HepG2 (cell line): Measurements from ENCODE around the gene VWA3A. TPM values are rescaled to one million over a fixed set of nuclear protein-coding genes. Genes with fewer than 3 reads are reported as not detected.

Source experiments
- KDM3A ChIP-seq: IDR thresholded peaks from 2 replicates; pipeline ENCODE4 v1.6.1; 2018; ENCODE audit warnings: low read depth, missing compliant biosample characterization
- MBNL3 ChIP-seq: fragments of 250-450 bp; sonication (Bioruptor Pico); conservative IDR thresholded peaks from 2 replicates; pipeline ENCODE4 v1.8.0; 2022; ENCODE audit warnings: mild to moderate bottlenecking, inconsistent platforms
- MIER3 ChIP-seq: IDR thresholded peaks from 2 replicates; pipeline ENCODE4 v1.6.1; 2016; ENCODE audit warnings: missing compliant biosample characterization, borderline replicate concordance
- MIXL1 ChIP-seq: IDR thresholded peaks from 2 replicates; pipeline ENCODE4 v1.6.1; 2016
- NFATC3 ChIP-seq: sonication (generic); formaldehyde crosslinking; IDR thresholded peaks from 2 replicates; pipeline ENCODE4 v1.5.1; 2020; ENCODE audit warnings: mild to moderate bottlenecking, missing genetic modification reagents
- NFKBIZ ChIP-seq: IDR thresholded peaks from 2 replicates; pipeline ENCODE4 v1.6.1; 2018; ENCODE audit warnings: missing genetic modification reagents, missing compliant biosample characterization
- NR1H2 ChIP-seq: sonication (generic); formaldehyde crosslinking; IDR thresholded peaks from 2 replicates; pipeline ENCODE4 v1.8.1; 2022; ENCODE audit warnings: low read depth, missing genetic modification reagents, borderline replicate concordance
- NR2C2 ChIP-seq: sonication (generic); formaldehyde crosslinking; IDR thresholded peaks from 2 replicates; pipeline ENCODE4 v1.4.0; 2020; ENCODE audit warnings: missing genetic modification reagents, mild to moderate bottlenecking, moderate library complexity, borderline replicate concordance
- SIX1 ChIP-seq: sonication (generic); formaldehyde crosslinking; IDR thresholded peaks from 2 replicates; pipeline ENCODE4 v1.4.0; 2020; ENCODE audit warnings: missing genetic modification reagents, borderline replicate concordance
- ZNF256 ChIP-seq: sonication (generic); formaldehyde crosslinking; conservative IDR thresholded peaks from 2 replicates; pipeline ENCODE4 v1.4.0; 2020; ENCODE audit warnings: missing genetic modification reagents
- ZNF430 ChIP-seq: sonication (generic); formaldehyde crosslinking; IDR thresholded peaks from 2 replicates; pipeline ENCODE4 v1.9.0; 2021; ENCODE audit warnings: mild to moderate bottlenecking, missing genetic modification reagents
- ZNF615 ChIP-seq: sonication (generic); formaldehyde crosslinking; IDR thresholded peaks from 2 replicates; pipeline ENCODE4 v1.5.0; 2020; ENCODE audit warnings: mild to moderate bottlenecking, missing genetic modification reagents, borderline replicate concordance
- polyA plus RNA-seq, 8 experiments: library from polyadenylated mRNA; depleted of rRNA in 3 of 8; stranded (reverse) in 7 of 8; unstranded in 1 of 8; fragments of >200 nt; fragmentation: Illumina TruSeq in 4 of 8; extraction: Trizol in 4 of 8; gene quantifications; 2 replicates each; pipeline versions ENCODE4 v1.2.1 to v1.2.3, GENCODE V29; 2011 to 2016; ENCODE audit warnings: low read depth in 4 of 8, missing spikeins in 1 of 8, mixed read lengths in 1 of 8; ENCODE audit not compliant: insufficient read depth in 1 of 8
- total RNA-seq, 5 experiments: library from RNA; depleted of rRNA; stranded (reverse); fragments of >200 nt; fragmentation: Illumina TruSeq; extraction: Trizol; gene quantifications; 2 replicates each; pipeline ENCODE4 v1.2.3, GENCODE V29; 2016; ENCODE audit warnings: low read depth in 1 of 5
- TF ChIP-seq, protein P1 (sequence below): sonication (generic); formaldehyde crosslinking; conservative IDR thresholded peaks from 2 replicates; pipeline ENCODE4 v1.8.0; 2022; ENCODE audit warnings: mild to moderate bottlenecking, moderate library complexity, missing genetic modification reagents
- TF ChIP-seq, protein P2 (sequence below): sonication (generic); formaldehyde crosslinking; IDR thresholded peaks from 2 replicates; pipeline ENCODE4 v1.4.0; 2020; ENCODE audit warnings: missing genetic modification reagents, borderline replicate concordance
- TF ChIP-seq, protein P3 (sequence below): sonication (generic); formaldehyde crosslinking; IDR thresholded peaks from 2 replicates; pipeline ENCODE4 v1.4.0; 2020; ENCODE audit warnings: missing genetic modification reagents
- TF ChIP-seq, protein P4 (sequence below): sonication (generic); formaldehyde crosslinking; IDR thresholded peaks from 2 replicates; pipeline ENCODE4 v1.5.0; 2020; ENCODE audit warnings: mild to moderate bottlenecking, missing genetic modification reagents

Gene VWA3A
- total and polyA plus RNA-seq, 2 of the 13 experiments (the other 11 are each of a cell fraction or from before 2014, with no cell fraction given), result 0.03 to 0.07 TPM

DNA sequence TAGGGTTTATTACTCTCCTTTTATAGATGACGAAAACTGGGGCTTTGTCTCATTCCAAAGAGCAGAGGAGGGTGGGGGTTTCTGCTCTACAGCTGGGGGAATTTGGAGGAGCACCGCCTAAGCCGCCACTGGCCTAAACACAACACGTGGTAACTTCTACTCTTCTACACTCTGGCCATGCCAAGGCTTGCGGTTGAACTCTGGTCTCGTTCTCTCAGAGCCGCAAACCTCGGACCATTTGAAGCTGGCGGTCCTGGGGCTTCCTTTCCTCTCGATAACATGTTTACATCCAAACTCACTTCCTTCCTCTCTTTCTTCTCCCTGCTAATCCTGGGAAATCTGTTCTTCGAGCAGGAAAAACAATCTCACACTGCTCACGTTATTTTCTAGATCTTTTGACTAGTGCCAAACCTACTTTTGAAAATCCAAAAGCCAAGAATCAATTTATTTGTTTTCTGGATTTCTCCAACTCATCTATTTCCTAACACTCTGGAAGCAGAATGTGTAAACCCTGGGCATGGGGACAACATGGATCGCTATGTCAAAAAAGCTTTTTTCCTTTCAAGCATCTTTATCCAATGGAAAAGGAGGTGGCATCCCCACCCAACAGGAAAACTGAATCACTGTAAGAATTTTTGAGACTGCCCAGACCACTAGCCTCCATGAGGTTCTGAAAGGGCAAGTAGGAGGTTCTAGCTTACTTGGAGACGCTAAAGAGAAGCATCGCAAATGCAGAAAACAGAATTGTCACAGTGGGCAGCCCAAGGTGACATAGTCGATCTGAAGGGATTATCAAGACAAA lies 100.1 kb downstream of the VWA3A start (continued):
- peak; percentile 86 for TF ChIP-seq MIXL1 (CRISPR knock-in tag)
- TF ChIP-seq ZNF430 (CRISPR knock-in tag), result peak; percentile 98
- TF ChIP-seq, protein P1, sequence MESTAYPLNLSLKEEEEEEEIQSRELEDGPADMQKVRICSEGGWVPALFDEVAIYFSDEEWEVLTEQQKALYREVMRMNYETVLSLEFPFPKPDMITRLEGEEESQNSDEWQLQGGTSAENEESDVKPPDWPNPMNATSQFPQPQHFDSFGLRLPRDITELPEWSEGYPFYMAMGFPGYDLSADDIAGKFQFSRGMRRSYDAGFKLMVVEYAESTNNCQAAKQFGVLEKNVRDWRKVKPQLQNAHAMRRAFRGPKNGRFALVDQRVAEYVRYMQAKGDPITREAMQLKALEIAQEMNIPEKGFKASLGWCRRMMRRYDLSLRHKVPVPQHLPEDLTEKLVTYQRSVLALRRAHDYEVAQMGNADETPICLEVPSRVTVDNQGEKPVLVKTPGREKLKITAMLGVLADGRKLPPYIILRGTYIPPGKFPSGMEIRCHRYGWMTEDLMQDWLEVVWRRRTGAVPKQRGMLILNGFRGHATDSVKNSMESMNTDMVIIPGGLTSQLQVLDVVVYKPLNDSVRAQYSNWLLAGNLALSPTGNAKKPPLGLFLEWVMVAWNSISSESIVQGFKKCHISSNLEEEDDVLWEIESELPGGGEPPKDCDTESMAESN (CRISPR knock-in tag), result peak; percentile 44; the same call in 1 of the 2 replicates
- TF ChIP-seq, protein P2, sequence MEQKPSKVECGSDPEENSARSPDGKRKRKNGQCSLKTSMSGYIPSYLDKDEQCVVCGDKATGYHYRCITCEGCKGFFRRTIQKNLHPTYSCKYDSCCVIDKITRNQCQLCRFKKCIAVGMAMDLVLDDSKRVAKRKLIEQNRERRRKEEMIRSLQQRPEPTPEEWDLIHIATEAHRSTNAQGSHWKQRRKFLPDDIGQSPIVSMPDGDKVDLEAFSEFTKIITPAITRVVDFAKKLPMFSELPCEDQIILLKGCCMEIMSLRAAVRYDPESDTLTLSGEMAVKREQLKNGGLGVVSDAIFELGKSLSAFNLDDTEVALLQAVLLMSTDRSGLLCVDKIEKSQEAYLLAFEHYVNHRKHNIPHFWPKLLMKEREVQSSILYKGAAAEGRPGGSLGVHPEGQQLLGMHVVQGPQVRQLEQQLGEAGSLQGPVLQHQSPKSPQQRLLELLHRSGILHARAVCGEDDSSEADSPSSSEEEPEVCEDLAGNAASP (CRISPR knock-in tag), result peak; percentile 85
- no peak for TF ChIP-seq NR1H2 (CRISPR knock-in tag)
- TF ChIP-seq, protein P3, sequence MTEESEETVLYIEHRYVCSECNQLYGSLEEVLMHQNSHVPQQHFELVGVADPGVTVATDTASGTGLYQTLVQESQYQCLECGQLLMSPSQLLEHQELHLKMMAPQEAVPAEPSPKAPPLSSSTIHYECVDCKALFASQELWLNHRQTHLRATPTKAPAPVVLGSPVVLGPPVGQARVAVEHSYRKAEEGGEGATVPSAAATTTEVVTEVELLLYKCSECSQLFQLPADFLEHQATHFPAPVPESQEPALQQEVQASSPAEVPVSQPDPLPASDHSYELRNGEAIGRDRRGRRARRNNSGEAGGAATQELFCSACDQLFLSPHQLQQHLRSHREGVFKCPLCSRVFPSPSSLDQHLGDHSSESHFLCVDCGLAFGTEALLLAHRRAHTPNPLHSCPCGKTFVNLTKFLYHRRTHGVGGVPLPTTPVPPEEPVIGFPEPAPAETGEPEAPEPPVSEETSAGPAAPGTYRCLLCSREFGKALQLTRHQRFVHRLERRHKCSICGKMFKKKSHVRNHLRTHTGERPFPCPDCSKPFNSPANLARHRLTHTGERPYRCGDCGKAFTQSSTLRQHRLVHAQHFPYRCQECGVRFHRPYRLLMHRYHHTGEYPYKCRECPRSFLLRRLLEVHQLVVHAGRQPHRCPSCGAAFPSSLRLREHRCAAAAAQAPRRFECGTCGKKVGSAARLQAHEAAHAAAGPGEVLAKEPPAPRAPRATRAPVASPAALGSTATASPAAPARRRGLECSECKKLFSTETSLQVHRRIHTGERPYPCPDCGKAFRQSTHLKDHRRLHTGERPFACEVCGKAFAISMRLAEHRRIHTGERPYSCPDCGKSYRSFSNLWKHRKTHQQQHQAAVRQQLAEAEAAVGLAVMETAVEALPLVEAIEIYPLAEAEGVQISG (CRISPR knock-in tag), result peak; percentile 90
- TF ChIP-seq KDM3A, result no peak; the same call in 1 of the 2 replicates
- TF ChIP-seq NFATC3 (CRISPR knock-in tag), result 0 out of 2 replicates have a peak, but pooled peaks have one; percentile 13
- TF ChIP-seq SIX1 (CRISPR knock-in tag), result peak; percentile 55; the same call in 1 of the 2 replicates
- TF ChIP-seq ZNF256 (CRISPR knock-in tag), result peak; percentile 60; the same call in 1 of the 2 replicates
- TF ChIP-seq ZNF615 (CRISPR knock-in tag), result no peak
- peak; percentile 97 for TF ChIP-seq NFKBIZ (CRISPR knock-in tag)
- no peak for TF ChIP-seq MBNL3 (CRISPR knock-in tag)
- TF ChIP-seq, protein P4, sequence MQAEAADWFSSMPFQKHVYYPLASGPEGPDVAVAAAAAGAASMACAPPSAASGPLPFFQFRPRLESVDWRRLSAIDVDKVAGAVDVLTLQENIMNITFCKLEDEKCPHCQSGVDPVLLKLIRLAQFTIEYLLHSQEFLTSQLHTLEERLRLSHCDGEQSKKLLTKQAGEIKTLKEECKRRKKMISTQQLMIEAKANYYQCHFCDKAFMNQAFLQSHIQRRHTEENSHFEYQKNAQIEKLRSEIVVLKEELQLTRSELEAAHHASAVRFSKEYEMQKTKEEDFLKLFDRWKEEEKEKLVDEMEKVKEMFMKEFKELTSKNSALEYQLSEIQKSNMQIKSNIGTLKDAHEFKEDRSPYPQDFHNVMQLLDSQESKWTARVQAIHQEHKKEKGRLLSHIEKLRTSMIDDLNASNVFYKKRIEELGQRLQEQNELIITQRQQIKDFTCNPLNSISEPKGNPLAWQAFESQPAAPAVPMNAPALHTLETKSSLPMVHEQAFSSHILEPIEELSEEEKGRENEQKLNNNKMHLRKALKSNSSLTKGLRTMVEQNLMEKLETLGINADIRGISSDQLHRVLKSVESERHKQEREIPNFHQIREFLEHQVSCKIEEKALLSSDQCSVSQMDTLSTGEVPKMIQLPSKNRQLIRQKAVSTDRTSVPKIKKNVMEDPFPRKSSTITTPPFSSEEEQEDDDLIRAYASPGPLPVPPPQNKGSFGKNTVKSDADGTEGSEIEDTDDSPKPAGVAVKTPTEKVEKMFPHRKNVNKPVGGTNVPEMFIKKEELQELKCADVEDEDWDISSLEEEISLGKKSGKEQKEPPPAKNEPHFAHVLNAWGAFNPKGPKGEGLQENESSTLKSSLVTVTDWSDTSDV, result no peak
- TF ChIP-seq MIER3 (CRISPR knock-in tag), result peak; percentile 88; the same call in 1 of the 2 replicates
- TF ChIP-seq NR2C2, result peak; percentile 53; the same call in 1 of the 2 replicates
